ENCODE results near the gene SLC7A9.

GRCh38 chr19:32866564-32867265 lies 2.9 kb downstream of the SLC7A9 start:
- TF ChIP-seq POLR2AphosphoS5 (IDR thresholded peaks at IDR 0.05; ENCODE audit: low read depth, low read length) (no peak), POLR2A (IDR thresholded peaks at IDR 0.05; ENCODE audit: low read depth, low read length) (no peak), TAF1 (IDR thresholded peaks at IDR 0.05; ENCODE audit: borderline replicate concordance, low read depth, low read length) (no peak)

Data from GM12892 (cell line).